ENCODE measurements around the gene LASP1NB.

Gene LASP1NB

DNA sequence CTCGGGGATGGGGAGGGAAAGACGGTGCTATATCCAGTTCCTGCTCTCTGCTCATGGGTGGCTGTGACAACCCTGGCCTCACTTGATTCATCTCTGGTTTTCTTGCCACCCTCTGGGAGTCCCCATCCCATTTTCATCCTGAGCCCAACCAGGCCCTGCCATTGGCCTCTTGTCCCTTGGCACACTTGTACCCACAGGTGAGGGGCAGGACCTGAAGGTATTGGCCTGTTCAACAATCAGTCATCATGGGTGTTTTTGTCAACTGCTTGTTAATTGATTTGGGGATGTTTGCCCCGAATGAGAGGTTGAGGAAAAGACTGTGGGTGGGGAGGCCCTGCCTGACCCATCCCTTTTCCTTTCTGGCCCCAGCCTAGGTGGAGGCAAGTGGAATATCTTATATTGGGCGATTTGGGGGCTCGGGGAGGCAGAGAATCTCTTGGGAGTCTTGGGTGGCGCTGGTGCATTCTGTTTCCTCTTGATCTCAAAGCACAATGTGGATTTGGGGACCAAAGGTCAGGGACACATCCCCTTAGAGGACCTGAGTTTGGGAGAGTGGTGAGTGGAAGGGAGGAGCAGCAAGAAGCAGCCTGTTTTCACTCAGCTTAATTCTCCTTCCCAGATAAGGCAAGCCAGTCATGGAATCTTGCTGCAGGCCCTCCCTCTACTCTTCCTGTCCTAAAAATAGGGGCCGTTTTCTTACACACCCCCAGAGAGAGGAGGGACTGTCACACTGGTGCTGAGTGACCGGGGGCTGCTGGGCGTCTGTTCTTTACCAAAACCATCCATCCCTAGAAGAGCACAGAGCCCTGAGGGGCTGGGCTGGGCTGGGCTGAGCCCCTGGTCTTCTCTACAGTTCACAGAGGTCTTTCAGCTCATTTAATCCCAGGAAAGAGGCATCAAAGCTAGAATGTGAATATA lies 4.8 kb upstream of the LASP1NB start:
- no peak overlapping the region for H3K9ac ChIP-seq (ENCODE audit: insufficient read depth, low read depth, low read length)
- no peak for FAIRE-seq
- in situ Hi-C loops (cut with HindIII; ENCODE audit: extremely low pct_ligation_motif_present, low pct_unique_long_range_greater_than_20kb), result no loop called here
- intact Hi-C loops (cut with micrococcal nuclease; ENCODE audit: unreplicated experiment), result no loop called here
- no TSS peak for BruUV-seq (replicated peaks)
- CTCF ChIA-PET (ENCODE audit: low intra/inter-chr PET ratio, low total read pairs), result no interaction called here
- DNase-seq (ENCODE audit: low spot score), result no peak
- H3K4me1 ChIP-seq (ENCODE audit: insufficient read depth, low read length), result peaks cover 30% of the 10 kb centered on the region
- no peaks in the 10 kb centered on the region for H3K79me2 ChIP-seq (ENCODE audit: insufficient read depth, low read length)
- WGBS (ENCODE audit: low lambda C conversion rate), result 85% methylated on average over 9 of the region's 9 CpGs
- no peak overlapping the region for H3K27ac ChIP-seq (ENCODE audit: extremely low read length, insufficient read depth, low read length)
- H3K9me3 ChIP-seq (ENCODE audit: low read length), result no peaks in the 10 kb centered on the region
- H4K20me1 ChIP-seq (ENCODE audit: insufficient read depth, low read length), result no peaks in the 10 kb centered on the region; the same call in 1 of the 2 replicates
- H2AFZ ChIP-seq (ENCODE audit: low read length), result no peak overlapping the region
- no peaks in the 10 kb centered on the region for H3K27me3 ChIP-seq (ENCODE audit: control insufficient read depth in 1 of 2, insufficient read depth in 2 of 2, low read length in 2 of 2)
- H3K4me3 ChIP-seq (replicated peaks in 1 of 3; ENCODE audit: insufficient read depth in 1 of 3, low read depth in 2 of 3, low read length in 3 of 3), result no peak overlapping the region
- peaks cover 21 to 40% of the 10 kb centered on the region in 2 experiments for H3K36me3 ChIP-seq (replicated peaks in 1 of 2; ENCODE audit: control insufficient read depth in 1 of 2, insufficient read depth in 2 of 2, low read length in 2 of 2)
- TF ChIP-seq RBM22 (optimal IDR thresholded peaks at IDR 0.05; ENCODE audit: low read length) (peak; percentile 69), POLR2G (IDR thresholded peaks at IDR 0.05; ENCODE audit: low read depth, low read length) (0 out of 2 replicates have a peak, but pooled peaks have one; percentile 31)
- TF ChIP-seq, protein P1, sequence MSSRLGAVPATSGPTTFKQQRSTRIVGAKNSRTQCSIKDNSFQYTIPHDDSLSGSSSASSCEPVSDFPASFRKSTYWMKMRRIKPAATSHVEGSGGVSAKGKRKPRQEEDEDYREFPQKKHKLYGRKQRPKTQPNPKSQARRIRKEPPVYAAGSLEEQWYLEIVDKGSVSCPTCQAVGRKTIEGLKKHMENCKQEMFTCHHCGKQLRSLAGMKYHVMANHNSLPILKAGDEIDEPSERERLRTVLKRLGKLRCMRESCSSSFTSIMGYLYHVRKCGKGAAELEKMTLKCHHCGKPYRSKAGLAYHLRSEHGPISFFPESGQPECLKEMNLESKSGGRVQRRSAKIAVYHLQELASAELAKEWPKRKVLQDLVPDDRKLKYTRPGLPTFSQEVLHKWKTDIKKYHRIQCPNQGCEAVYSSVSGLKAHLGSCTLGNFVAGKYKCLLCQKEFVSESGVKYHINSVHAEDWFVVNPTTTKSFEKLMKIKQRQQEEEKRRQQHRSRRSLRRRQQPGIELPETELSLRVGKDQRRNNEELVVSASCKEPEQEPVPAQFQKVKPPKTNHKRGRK (CRISPR knock-in tag; IDR thresholded peaks at IDR 0.05), result no peak
- ATAC-seq, result no peak
- no peak overlapping the region for H3K4me2 ChIP-seq (ENCODE audit: low read depth, low read length)
- POLR2A ChIA-PET, result no interaction called here

- intact Hi-C loops (cut with micrococcal nuclease; ENCODE audit: unreplicated experiment), result no loop called here
- ATAC-seq (peak; percentile 9), FAIRE-seq (no peak), DNase-seq (ENCODE audit: low spot score) (no peak)
- Histone ChIP-seq H3K4me2 (ENCODE audit: low read depth, low read length) (no peak overlapping the region), H3K4me1 (ENCODE audit: insufficient read depth, low read length) (peaks cover 20% of the 10 kb centered on the region), H3K27ac (ENCODE audit: extremely low read length, insufficient read depth, low read length) (no peak overlapping the region), H2AFZ (ENCODE audit: low read length) (no peak overlapping the region), H4K20me1 (ENCODE audit: insufficient read depth, low read length) (no peaks in the 10 kb centered on the region; the same call in 1 of the 2 replicates), H3K9ac (ENCODE audit: insufficient read depth, low read depth, low read length) (no peak overlapping the region), H3K36me3 (replicated peaks in 1 of 2; ENCODE audit: control insufficient read depth in 1 of 2, insufficient read depth in 2 of 2, low read length in 2 of 2) (peaks cover 16 to 33% of the 10 kb centered on the region in 2 experiments), H3K9me3 (ENCODE audit: low read length) (no peaks in the 10 kb centered on the region), H3K27me3 (ENCODE audit: control insufficient read depth in 1 of 2, insufficient read depth in 2 of 2, low read length in 2 of 2) (no peaks in the 10 kb centered on the region), H3K4me3 (replicated peaks in 1 of 3; ENCODE audit: insufficient read depth in 1 of 3, low read depth in 2 of 3, low read length in 3 of 3) (no peak overlapping the region), H3K79me2 (ENCODE audit: insufficient read depth, low read length) (no peaks in the 10 kb centered on the region)
- ChIA-PET POLR2A (interaction anchor here (1.6 to 4.6 kb wide), 3 partner anchors 49 to 68 kb away, joined by 4 to 35 read pairs (median 5); partner anchors contain the start of genes LASP1 and RPL23), CTCF (ENCODE audit: low intra/inter-chr PET ratio, low total read pairs) (no interaction called here)
- WGBS (ENCODE audit: low lambda C conversion rate), result 83% methylated on average over 13 of the region's 13 CpGs
- in situ Hi-C loops (cut with HindIII; ENCODE audit: extremely low pct_ligation_motif_present, low pct_unique_long_range_greater_than_20kb), result no loop called here
- no TSS peak for BruUV-seq (replicated peaks)
- no peak for TF ChIP-seq POLR2A (IDR thresholded peaks at IDR 0.05; ENCODE audit: insufficient read depth in 1 of 2, low read depth in 2 of 2, low read length in 2 of 2)
- TF ChIP-seq, protein P2, sequence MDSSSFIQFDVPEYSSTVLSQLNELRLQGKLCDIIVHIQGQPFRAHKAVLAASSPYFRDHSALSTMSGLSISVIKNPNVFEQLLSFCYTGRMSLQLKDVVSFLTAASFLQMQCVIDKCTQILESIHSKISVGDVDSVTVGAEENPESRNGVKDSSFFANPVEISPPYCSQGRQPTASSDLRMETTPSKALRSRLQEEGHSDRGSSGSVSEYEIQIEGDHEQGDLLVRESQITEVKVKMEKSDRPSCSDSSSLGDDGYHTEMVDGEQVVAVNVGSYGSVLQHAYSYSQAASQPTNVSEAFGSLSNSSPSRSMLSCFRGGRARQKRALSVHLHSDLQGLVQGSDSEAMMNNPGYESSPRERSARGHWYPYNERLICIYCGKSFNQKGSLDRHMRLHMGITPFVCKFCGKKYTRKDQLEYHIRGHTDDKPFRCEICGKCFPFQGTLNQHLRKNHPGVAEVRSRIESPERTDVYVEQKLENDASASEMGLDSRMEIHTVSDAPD (CRISPR knock-in tag; IDR thresholded peaks at IDR 0.05), result no peak
- TF ChIP-seq, protein P3, sequence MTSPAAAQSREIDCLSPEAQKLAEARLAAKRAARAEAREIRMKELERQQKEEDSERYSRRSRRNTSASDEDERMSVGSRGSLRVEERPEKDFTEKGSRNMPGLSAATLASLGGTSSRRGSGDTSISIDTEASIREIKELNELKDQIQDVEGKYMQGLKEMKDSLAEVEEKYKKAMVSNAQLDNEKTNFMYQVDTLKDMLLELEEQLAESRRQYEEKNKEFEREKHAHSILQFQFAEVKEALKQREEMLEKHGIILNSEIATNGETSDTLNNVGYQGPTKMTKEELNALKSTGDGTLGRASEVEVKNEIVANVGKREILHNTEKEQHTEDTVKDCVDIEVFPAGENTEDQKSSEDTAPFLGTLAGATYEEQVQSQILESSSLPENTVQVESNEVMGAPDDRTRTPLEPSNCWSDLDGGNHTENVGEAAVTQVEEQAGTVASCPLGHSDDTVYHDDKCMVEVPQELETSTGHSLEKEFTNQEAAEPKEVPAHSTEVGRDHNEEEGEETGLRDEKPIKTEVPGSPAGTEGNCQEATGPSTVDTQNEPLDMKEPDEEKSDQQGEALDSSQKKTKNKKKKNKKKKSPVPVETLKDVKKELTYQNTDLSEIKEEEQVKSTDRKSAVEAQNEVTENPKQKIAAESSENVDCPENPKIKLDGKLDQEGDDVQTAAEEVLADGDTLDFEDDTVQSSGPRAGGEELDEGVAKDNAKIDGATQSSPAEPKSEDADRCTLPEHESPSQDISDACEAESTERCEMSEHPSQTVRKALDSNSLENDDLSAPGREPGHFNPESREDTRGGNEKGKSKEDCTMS (CRISPR knock-in tag; conservative IDR thresholded peaks at IDR 0.05), result no peak
- TF ChIP-seq ZFP91 (CRISPR knock-in tag; IDR thresholded peaks at IDR 0.05; ENCODE audit: borderline replicate concordance), result peak; percentile 31; the same call in 1 of the 2 replicates
Observed at GRCh38 chr17:38921756-38922411, 3.5 kb upstream of the LASP1NB start.

All from HepG2 (cell line).